ENCODE data around the gene TIGD3. TPM values are rescaled to one million over a fixed set of nuclear protein-coding genes. Genes with fewer than 3 reads are reported as not detected.
A peak's percentile ranks its signal among the peaks of the same experiment; 100 is the strongest.

The TIGD3 gene
- total and polyA plus RNA-seq, 11 donors: 0.19 to 0.91 (median 0.42) TPM; not detected in 2

- whole genome bisulfite sequencing, 4 donors: 68 to 84% (median 81%) methylated on average over 10 to 30 of the region's 30 CpGs
- TF ChIP-seq, protein P1, sequence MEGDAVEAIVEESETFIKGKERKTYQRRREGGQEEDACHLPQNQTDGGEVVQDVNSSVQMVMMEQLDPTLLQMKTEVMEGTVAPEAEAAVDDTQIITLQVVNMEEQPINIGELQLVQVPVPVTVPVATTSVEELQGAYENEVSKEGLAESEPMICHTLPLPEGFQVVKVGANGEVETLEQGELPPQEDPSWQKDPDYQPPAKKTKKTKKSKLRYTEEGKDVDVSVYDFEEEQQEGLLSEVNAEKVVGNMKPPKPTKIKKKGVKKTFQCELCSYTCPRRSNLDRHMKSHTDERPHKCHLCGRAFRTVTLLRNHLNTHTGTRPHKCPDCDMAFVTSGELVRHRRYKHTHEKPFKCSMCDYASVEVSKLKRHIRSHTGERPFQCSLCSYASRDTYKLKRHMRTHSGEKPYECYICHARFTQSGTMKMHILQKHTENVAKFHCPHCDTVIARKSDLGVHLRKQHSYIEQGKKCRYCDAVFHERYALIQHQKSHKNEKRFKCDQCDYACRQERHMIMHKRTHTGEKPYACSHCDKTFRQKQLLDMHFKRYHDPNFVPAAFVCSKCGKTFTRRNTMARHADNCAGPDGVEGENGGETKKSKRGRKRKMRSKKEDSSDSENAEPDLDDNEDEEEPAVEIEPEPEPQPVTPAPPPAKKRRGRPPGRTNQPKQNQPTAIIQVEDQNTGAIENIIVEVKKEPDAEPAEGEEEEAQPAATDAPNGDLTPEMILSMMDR (IDR thresholded peaks at IDR 0.05): no peak
- TF ChIP-seq POLR2A (IDR thresholded peaks at IDR 0.05): no peak
- intact Hi-C loops (cut with DNase I): loop anchor here in 1 of 10 donors (2.0 kb wide), 1 partner anchor 32 kb away; no protein-coding TSS in a partner anchor
- DNase-seq (peak in 3 of 5 donors; percentile 37 to 69 (median 60)), ATAC-seq (peak in 2 of 4 donors; percentile 2 to 21)
- Histone ChIP-seq H3K27me3 (peaks cover 0 to 6% (median 0%) of the 10 kb centered on the region in 9 donors), H3K27ac (peak overlapping the region in 3 of 12 donors; percentile 13 to 64 (median 38)), H3K4me1 (peaks cover 0 to 49% (median 25%) of the 10 kb centered on the region in 12 donors), H3K9me3 (no peaks in the 10 kb centered on the region), H3K36me3 (peaks cover 0 to 19% (median 13%) of the 10 kb centered on the region in 9 donors), H3K4me3 (peak overlapping the region in 4 of 12 donors; percentile 78 to 84 (median 80))
Observed at GRCh38 chr11:65356394-65356972, 1.9 kb downstream of the TIGD3 start.

DNA sequence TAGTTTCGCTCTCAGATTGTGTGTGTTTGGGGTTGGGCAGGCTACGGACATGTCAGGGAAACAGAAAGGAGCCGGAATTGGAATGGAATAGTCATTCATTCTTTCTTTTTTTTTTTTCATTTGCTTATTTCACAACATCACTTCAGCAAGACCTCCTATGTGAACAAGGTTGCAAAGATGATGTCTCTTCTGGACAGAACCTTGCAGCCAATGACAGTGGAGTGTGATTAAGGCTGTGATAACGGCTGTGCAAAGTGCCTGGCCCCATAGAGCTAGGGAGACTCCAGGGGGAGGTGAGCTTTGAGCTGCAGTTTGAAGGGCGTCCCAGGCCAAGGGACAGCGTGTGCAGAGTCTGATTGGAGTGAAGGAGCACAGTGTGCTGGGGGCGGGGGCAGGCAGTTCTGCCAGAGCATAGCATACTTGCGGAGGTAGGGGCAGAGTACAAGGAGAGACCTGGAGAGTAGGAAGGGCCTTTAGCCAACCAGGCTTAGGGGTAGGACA lies 3.4 kb downstream of the TIGD3 start:
- peaks cover 0 to 6% (median 0%) of the 10 kb centered on the region in 9 donors for H3K27me3 ChIP-seq
- peaks cover 0 to 5% (median 0%) of the 10 kb centered on the region in 9 donors for H3K36me3 ChIP-seq
- H3K4me1 ChIP-seq: peaks cover 0 to 49% (median 27%) of the 10 kb centered on the region in 12 donors
- DNase-seq (peak in 3 of 5 donors; percentile 56 to 70 (median 63)), ATAC-seq (peak; percentile 25 to 55 (median 44))
- 60 to 81% (median 63%) methylated on average over 8 of the region's 8 CpGs for WGBS, 4 donors
- peak overlapping the region in 4 of 12 donors; percentile 13 to 68 (median 46) for H3K27ac ChIP-seq
- no peaks in the 10 kb centered on the region for H3K9me3 ChIP-seq
- no peak for TF ChIP-seq POLR2A (IDR thresholded peaks at IDR 0.05)
- TF ChIP-seq, protein P1 (IDR thresholded peaks at IDR 0.05): no peak
- intact Hi-C loops (cut with DNase I): loop anchor here in 1 of 10 donors (2.0 kb wide), 1 partner anchor 31 kb away; no protein-coding TSS in a partner anchor
- no peak overlapping the region for H3K4me3 ChIP-seq

- TF ChIP-seq, protein P1 (IDR thresholded peaks at IDR 0.05): no peak
- TF ChIP-seq POLR2A (IDR thresholded peaks at IDR 0.05): no peak
- intact Hi-C loops (cut with DNase I): loop anchor here in 3 of 10 donors (5.0 to 10.0 kb wide), 2 partner anchors 52 to 150 kb away; no protein-coding TSS in a partner anchor
- Histone ChIP-seq H3K4me3 (no peak overlapping the region), H3K27ac (peak overlapping the region in 2 of 12 donors; percentile 20 to 61), H3K36me3 (no peaks in the 10 kb centered on the region), H3K9me3 (no peaks in the 10 kb centered on the region), H3K27me3 (no peaks in the 10 kb centered on the region), H3K4me1 (peaks cover 0 to 25% (median 8%) of the 10 kb centered on the region in 12 donors)
- DNase-seq (no peak), ATAC-seq (no peak)
- 81 to 87% (median 84%) methylated on average over 10 of the region's 10 CpGs for WGBS, 4 donors
Observed at GRCh38 chr11:65362320-65362931, 7.9 kb downstream of the TIGD3 start.

- no peak for TF ChIP-seq POLR2A (IDR thresholded peaks at IDR 0.05)
- TF ChIP-seq, protein P1 (IDR thresholded peaks at IDR 0.05): no peak
- no peaks in the 10 kb centered on the region for H3K9me3 ChIP-seq
- H3K4me1 ChIP-seq: peaks cover 0 to 22% (median 6%) of the 10 kb centered on the region in 12 donors
- no peak for DNase-seq
- no peaks in the 10 kb centered on the region for H3K36me3 ChIP-seq
- no peak for ATAC-seq
- H3K27ac ChIP-seq: peak overlapping the region in 2 of 12 donors; percentile 21 to 61
- 87 to 95% (median 90%) methylated on average over 6 of the region's 6 CpGs for WGBS, 4 donors
- intact Hi-C loops (cut with DNase I): loop anchor here in 3 of 10 donors (5.0 to 10.0 kb wide), 2 partner anchors 52 to 149 kb away; no protein-coding TSS in a partner anchor
- H3K4me3 ChIP-seq: no peak overlapping the region
- no peaks in the 10 kb centered on the region for H3K27me3 ChIP-seq
Observed at GRCh38 chr11:65362966-65363365, 8.4 kb downstream of the TIGD3 start.
